GM19351 (cell line): ENCODE results near the gene ELOVL3.
A peak's percentile ranks its signal among the peaks of the same experiment; 100 is the strongest.
"Not testable (repeated sequence)": the region's sequence is repeated elsewhere in the genome, so short reads cannot be mapped to it uniquely, and the experiment has no call there.

Source experiments
- ATAC-seq: cut with Tn5 transposase; IDR thresholded peaks from one replicate; pipeline ENCODE4 v1.9.1; 2021; ENCODE audit warnings: mild to moderate bottlenecking, moderate library complexity; ENCODE audit not compliant: unreplicated experiment

The ELOVL3 gene

GRCh38 chr10:102225646-102226541, at the start of gene ELOVL3:
TSS of gene ELOVL3 (plus strand) at chr10:102226299. CDS start at chr10:102226549, 250 bp downstream.
- peak; percentile 93 for ATAC-seq

DNA sequence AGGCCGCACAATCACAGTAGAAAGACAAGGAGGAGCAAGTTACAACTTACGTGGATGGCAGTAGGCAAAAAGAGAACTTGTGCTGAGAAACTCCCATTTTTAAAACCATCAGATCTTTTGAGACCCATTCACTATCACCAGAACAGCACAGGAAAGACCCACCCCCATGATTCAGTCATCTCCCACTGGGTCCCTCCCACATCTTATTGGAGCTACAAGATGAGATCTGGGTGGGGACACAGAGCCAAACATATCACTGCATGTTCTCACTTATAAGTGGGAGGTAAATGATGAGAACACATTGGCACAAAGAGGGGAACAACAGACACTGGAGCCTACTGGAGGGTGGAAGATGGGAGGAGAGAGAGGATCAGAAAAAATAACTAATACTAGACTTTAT, 41.5 kb upstream of the ELOVL3 start:
- no peak for ATAC-seq

- no peak for ATAC-seq
These were observed 40.8 kb upstream of the ELOVL3 start for GRCh38 chr10:102185272-102185671.

- ATAC-seq: no peak
These were observed 40.1 kb upstream of the ELOVL3 start for GRCh38 chr10:102185811-102186527.

GRCh38 chr10:102188298-102188940, 37.7 kb upstream of the ELOVL3 start:
- no peak for ATAC-seq

GRCh38 chr10:102188941-102189898, 36.9 kb upstream of the ELOVL3 start:
- not testable (repeated sequence) for ATAC-seq

GRCh38 chr10:102191956-102192355, 34.1 kb upstream of the ELOVL3 start:
- no peak for ATAC-seq

DNA sequence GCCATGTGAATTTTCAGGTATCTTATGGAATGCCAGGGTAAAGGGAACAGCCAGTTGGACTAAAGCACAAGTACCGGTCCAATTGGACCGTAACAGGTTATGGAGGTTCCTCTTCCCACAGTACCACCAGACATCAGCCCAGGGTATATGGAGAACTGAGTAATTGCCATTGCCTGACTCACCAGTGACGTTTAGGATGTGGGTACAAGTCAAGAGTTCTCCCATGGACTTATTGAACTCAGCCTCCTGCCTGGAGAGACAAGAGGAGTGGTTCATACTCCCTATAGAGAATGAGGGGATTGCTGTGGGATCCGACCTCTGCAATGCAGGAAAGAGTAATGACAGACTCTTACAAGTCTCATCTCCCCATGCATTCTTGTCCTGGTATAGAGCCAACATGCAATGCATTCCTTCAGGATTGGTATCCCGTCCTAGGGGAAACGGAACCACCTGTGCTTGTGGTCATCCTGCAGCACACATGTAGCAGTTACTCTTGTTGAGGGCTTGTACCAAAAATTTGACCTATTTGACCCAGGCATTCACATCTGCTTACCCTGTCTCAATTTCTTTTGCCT, 30.7 kb upstream of the ELOVL3 start:
- no peak for ATAC-seq

GRCh38 chr10:102196893-102197292, 29.2 kb upstream of the ELOVL3 start:
- ATAC-seq: no peak

DNA sequence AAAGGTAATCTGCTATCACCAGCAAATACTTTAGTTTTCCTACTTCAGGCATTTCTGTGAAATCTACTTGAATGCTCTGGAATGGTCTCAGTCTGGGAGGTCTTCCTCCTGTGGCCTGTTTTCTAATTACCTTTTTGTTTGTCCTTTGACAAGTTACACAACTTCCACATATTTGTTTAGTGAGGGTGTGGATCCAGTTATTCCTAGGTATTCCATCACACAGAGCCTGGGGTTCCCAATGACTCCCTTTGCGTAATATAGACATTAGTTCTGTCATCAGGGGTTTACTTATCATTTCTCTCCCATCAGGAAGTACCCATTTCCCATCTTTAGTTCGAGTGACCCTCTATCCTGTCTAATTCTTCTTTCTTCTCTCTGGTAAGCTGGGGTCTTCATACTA, 28.1 kb upstream of the ELOVL3 start:
- ATAC-seq: no peak

GRCh38 chr10:102200751-102201640, 25.1 kb upstream of the ELOVL3 start:
- no peak for ATAC-seq

DNA sequence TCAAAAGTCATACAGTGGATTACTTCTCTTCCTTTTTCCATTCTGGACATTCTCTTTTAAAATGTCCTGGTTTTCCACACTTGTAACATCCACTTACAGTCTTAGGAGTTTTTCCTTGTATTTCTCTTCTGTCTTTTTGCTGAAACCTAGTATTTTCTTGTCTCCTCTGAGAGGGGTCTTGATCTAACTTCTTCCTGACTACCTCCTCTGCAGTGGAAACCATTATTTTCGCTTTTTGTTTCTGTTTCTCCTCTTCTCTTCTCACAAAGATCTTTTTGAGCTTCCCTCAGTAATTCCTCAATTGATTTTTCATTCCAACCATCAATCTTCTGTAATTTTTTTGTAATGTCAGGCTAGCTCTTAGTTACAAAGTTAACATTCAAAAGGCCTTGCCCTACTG, 23.7 kb upstream of the ELOVL3 start:
- ATAC-seq: no peak

DNA sequence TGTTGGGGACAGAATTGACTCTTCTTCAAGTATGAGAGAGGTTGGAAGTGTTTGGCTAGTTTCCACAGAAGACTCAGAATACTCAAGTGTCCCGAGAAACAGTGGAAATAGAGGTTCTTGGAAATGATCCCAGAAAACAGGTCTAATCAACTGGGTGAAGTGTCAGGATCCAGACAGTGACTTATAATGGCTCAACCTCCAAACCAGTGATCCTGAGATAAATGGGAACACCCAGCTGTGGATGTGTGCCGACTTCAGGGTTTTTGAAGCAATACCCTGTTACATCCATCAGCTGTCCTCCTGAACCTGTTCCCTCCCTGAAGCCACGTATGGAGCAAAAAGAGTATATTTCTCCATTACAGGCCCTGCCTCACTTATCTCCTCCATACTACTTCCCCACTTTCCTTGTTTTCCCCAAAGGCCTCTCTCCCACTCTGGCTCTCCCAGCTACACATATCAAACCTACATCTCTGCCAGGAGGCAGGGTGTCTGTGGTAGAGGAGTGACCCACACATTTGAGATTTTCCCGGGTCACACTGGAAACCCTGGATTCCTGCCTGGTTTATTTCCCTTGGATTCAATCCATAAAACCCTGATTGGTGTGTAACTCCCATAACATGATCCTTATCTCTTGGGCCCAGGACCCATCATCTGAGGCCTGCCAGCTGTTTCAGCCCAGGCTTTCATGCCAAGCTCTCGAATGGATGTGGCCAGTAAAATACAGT, 17.6 kb upstream of the ELOVL3 start:
- ATAC-seq: no peak

DNA sequence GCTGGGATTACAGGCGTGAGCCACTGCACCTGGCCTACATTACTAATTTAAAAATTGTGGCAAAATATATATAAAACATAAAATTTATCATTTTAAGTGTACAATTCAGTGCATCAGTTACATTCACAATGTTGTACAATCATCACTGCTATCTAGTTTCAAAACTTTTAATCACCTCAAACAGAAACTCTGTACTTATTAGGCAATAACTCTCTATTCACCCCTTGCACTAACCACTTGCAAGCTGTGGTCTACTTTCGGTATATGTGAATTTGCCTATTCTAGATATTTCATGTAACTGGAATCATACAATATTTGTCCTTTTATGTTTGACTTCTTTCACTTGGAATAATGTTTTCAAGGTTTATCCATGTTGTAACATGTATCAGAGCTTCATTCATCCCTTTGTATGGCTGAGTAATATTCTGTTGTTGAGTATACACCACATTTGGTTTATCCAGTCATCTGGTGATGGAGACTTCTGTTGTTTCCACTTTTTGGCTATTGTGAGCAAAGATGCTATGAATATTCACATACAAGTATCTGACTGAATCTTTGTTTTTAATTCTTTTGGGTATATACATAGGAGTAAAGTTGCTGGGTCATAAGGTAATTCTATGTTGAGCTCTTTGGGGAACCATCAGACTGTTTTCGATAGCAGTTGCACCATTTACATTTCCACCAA, 14.3 kb upstream of the ELOVL3 start:
- no peak for ATAC-seq

GRCh38 chr10:102213599-102213998, 12.5 kb upstream of the ELOVL3 start:
- not testable (repeated sequence) for ATAC-seq

- no peak for ATAC-seq
These were observed 6.7 kb upstream of the ELOVL3 start for GRCh38 chr10:102219370-102219769.

GRCh38 chr10:102220612-102221011, 5.5 kb upstream of the ELOVL3 start:
- no peak for ATAC-seq

- ATAC-seq: no peak
These were observed 3.3 kb upstream of the ELOVL3 start for GRCh38 chr10:102222797-102223196.
